Tibial nerve (tissue), 3 donors: ENCODE data around the gene PKP1.

ENCODE experiments used
- POLR2A ChIP-seq, 2 donors: fragments of 450-650 bp; IDR thresholded peaks; one replicate each; pipeline ENCODE4 v1.6.1; 2017; ENCODE audit warnings: antibody characterized with exemption in 2 of 2, mild to moderate bottlenecking in 2 of 2, moderate library complexity in 2 of 2
- TF ChIP-seq, protein P1 (sequence below), 5 experiments: fragments of 200-600 bp in 3 of 5; fragments of 450-650 bp in 2 of 5; sonication (generic) in 3 of 5; IDR thresholded peaks; one replicate each; pipeline ENCODE4 v1.5.1; 2016 to 2019; ENCODE audit warnings: antibody characterized with exemption in 5 of 5, mild to moderate bottlenecking in 3 of 5, moderate library complexity in 2 of 5

DNA sequence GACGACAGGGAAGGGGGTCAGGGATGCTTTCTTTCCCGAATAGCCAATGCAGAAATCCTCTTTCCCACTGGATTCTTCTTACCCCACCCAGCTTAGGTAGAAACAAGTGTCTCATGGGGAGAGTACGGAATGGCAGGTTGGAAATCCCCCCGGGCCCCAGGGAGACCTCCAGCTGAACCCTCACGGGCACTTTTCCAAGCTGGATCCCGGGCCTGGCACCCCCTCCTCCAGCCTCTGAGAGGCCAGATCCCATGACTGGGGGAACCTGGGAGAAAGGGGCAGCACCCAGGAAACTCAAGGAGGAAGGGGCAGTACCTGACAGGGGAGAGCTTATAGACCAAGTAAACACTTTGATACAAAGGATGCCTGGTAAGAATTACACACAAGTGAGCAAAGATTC lies 1.3 kb downstream of the PKP1 start:
- no peak for TF ChIP-seq POLR2A (IDR thresholded peaks at IDR 0.05)
- TF ChIP-seq, protein P1, sequence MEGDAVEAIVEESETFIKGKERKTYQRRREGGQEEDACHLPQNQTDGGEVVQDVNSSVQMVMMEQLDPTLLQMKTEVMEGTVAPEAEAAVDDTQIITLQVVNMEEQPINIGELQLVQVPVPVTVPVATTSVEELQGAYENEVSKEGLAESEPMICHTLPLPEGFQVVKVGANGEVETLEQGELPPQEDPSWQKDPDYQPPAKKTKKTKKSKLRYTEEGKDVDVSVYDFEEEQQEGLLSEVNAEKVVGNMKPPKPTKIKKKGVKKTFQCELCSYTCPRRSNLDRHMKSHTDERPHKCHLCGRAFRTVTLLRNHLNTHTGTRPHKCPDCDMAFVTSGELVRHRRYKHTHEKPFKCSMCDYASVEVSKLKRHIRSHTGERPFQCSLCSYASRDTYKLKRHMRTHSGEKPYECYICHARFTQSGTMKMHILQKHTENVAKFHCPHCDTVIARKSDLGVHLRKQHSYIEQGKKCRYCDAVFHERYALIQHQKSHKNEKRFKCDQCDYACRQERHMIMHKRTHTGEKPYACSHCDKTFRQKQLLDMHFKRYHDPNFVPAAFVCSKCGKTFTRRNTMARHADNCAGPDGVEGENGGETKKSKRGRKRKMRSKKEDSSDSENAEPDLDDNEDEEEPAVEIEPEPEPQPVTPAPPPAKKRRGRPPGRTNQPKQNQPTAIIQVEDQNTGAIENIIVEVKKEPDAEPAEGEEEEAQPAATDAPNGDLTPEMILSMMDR (IDR thresholded peaks at IDR 0.05), result no peak
